CMK (cell line): ENCODE data around the gene LYSMD1.
"Not testable (repeated sequence)": the region's sequence is repeated elsewhere in the genome, so short reads cannot be mapped to it uniquely, and the experiment has no call there.

Experiments
- DNase-seq: peaks from one replicate; pipeline ENCODE4 v3.0.0-alpha.2; 2010; ENCODE audit warnings: low read depth

Gene LYSMD1

DNA sequence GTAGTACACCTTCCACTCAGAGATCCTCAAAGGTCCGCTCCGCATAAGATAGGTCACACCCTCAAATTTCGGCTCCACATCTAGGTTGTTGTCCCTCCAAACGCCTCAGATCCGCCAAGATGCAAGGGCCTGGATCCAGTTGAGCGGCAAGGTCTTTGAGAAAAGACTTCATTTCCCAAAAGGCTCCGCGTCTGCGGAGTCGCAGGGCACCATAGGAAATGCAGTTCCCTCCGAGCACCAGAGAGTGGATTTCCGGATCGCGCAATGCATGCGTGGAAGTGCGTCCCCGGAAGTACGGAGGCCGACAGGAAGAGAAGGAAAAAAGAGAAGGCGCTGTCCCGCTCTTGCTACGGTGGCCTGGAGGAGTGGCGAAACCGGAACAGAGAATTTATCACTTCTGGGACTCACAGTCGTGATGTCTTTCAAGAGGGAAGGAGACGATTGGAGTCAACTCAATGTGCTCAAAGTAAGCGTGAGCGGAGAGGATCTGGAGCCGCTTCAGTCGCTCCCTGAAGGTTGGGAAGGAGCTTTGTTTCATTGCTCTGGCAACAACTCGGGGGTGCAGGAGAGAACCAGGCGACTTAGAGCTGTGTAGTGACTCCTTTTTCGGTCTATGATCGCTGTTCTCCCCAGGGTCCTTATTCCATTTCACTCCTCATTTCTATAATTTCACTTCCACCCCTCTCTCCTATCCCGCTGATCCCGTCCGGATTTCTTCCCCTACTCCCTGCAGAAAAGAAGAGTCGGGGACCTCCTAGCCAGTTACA, at the start of gene LYSMD1, which contains the start of gene SCNM1:
Gene LYSMD1, minus strand, starts transcription at position 165 of the 767 bp plus-strand sequence. CDS start 644 bp downstream, outside the sequence.
Gene SCNM1, plus strand, starts transcription at position 407 of the 767 bp plus-strand sequence. Its CDS starts 9 bp downstream, at position 416.
- DNase-seq: peak; percentile 98

GRCh38 chr1:151213560-151213959, 47.9 kb upstream of the LYSMD1 start:
- no peak for DNase-seq

DNA sequence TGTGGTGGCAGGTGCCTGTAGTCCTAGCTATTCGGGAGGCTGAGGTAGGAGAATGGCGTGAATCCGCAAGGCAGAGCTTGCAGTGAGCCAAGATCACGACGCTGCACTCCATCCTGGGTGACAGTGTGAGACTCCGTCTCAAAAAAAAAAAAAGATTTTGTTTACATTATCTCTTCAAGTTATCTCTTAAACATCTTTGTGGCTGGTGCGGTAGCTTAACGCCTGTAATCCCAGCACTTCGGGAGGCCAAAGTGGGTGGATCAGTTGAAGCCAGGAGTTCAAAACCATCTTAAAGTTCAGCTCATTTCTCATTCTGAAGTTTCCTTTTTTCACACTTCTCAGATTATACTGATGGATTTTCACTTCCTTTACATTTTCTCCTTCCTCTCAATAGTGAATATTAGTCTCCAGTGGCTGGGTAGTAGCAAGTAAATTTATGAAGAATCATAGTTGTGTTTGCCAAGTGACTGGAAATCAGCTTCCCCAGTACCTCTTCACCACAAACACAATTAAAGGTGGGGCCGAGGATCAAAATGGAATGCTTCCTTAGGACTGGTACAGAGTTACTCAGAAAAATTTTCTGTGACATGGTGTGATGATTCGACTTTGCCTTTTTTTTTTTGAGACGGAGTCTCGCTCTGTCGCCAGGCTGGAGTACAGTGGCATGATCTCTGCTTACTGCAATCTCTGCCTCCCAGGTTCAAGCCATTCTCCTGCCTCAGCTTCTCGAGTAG, 46.4 kb upstream of the LYSMD1 start:
- no peak for DNase-seq

DNA sequence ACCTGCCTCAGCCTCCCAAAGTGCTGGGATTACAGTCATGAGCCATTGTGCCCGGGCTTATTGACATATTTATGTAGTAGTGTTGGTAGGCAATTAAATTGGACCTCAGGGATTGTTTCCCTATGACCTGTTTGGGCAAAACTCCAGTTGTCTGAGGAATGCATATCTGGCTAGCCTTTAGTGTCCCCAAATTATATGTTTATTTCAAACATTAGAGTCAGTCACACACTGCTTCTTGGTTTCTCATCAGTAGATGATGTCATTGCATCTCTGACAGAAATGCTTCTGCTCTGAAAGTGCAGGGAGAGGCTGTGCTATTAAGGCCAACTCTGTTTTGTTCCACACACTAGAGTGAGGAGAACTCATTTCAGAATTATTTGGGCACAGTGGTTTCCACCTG, 45.1 kb upstream of the LYSMD1 start:
- DNase-seq: no peak

DNA sequence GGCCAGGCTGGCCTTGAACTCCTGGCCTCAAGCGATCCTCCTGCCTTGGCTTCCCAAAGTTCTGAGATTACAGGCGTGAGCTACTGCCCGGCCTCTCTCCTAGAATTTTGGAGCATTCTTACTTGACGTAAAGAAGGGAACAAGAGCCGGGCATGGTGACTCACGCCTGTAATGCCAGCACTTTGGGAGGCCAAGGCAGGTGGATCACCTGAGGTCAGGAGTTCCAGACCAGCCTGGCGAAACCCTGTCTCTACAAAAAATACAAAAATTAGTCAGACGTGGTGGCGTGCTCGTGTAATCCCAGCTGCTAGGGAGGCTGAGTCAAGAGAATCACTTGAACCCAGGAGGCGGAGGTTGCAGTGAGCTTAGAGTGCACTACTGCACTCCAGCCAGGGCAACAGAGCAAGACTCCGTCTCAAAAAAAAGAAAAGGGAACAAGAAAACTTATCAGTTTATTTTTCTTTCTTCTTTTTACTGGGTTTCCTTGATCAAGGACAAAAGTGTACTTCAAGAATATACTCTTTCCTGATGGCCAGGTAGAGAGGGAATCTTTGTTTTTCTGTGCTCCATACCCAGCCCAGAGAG, 39.8 kb upstream of the LYSMD1 start:
- DNase-seq: not testable (repeated sequence)

DNA sequence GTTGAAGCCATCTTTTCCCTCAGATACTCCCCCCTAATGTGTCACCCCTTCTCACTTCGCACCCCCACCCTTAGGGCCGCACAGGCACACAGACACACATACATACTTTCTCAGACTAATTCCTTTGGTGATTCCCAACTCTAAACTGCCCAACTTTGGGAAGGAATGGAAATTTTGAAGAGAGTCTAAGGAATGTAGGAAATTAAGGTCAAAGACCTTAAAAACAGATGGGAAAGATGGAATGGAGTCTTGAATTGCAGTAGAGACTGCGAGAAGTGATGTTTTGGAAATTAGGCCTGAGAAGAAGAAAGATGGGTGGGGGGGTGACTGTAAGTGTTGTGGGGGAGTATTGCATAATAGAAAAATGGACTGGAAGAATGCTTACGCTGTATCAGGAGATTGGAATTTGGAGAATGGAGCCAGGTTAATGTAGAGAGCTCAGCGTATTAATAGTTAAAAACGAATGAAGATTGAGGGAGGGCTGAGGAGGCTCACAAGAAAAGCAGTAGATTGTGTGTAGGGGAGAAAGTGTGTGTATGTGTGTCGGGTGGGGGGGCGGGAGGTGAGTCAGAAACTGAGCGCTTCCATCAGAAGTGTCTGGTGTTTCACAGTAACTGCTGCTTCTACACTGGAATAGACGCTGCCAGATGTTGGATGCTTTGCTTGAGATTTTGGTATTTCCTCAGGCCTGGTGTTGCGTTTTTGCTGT, 34.3 kb upstream of the LYSMD1 start:
- no peak for DNase-seq

GRCh38 chr1:151198254-151199127, 32.8 kb upstream of the LYSMD1 start, which contains the start of gene PIP5K1A:
TSS of gene PIP5K1A (plus strand) at chr1:151198552. CDS start at chr1:151198997, 445 bp downstream.
- peak; percentile 97 for DNase-seq

DNA sequence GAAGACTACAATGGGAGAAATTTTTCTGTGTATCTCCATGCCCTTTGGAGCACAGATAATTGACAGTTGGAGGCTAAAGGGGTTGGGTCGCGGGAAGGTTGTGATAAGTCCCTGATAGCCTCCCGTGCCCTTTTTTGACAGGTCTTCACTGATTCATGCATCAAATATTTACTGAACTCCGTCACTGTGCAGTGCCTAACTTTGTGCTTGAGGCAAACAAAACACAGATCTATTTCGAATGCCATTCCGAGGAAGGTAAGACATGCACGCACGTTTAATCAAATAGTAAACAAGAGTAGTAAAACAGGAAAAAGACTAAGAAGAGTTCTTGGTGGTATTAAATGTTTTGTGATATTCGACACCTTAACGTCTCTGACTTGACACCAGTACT, 32.2 kb upstream of the LYSMD1 start:
- no peak for DNase-seq

DNA sequence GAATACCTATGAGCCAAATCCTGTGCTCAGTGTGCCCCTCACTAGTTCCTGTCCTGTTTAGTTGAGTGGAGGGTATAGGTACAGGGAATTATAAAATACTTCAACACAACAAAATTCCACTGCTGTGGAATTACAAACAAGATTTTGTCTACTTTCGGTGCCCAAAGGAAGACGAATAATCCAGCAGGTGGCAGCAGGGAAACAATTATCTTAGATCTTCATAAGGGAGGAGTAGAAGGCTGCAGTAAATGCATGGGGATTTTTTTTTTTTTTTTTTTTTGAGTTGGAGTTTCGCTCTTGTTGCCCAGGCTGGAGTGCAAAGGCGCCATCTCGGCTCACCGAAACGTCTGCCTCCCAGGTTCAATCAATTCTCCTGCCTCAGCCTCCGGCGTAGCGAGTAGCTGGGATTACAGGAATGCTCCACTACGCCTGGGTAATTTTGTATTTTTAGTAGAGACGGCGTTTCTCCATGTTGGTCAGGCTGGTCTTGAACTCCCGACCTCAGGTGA, 30.6 kb upstream of the LYSMD1 start:
- DNase-seq: peak; percentile 46

DNA sequence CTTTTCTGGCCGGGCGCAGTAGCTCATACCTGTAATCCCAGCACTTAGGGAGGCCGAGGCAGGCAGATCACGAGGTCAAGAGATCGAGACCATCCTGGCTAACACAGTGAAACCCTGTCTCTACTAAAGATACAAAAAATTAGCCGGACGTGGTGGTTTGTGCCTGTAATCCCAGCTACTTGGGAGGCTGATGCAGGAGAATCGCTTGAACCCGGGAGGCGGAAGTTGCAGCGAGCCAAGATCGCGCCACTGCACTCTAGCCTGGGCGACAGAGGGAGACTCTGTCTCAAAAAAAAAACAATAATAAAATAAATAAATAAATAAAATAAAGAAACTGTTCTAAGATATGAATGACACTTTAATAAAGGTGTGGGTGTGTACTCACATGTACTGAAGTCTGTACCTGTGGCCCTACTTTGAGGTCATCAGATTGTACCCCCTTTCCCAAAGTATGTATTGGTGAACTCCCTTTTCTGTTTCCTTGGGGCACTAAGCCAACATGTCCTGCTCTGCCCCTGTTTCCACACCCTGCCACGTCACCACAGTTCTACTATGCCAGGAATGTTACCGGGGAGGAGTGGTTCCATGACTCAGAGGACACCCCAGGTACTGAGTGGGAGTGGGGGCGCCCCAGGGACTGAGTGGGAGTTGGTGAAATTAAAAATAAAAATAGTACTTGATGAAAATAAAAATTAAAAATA, 29.3 kb upstream of the LYSMD1 start:
- not testable (repeated sequence) for DNase-seq

DNA sequence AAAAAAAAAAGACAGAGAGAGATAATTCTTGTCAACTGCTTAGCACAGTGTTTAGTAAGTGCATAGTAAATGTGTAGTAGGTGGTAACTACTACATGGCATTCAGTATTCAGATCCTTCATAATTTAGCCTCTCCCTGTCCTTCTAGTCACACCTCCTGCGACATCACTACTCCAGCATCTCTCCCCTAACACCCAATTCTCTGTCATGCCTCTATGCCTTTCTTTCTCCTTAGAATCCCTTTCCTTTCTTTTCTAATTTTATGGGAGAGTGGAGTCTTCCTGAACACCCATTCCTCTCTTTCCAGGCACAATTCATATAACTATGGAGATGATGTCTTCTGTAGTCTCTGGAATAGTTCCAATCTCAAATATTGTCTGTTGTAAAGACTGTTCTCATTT, 28.2 kb upstream of the LYSMD1 start:
- DNase-seq: no peak

DNA sequence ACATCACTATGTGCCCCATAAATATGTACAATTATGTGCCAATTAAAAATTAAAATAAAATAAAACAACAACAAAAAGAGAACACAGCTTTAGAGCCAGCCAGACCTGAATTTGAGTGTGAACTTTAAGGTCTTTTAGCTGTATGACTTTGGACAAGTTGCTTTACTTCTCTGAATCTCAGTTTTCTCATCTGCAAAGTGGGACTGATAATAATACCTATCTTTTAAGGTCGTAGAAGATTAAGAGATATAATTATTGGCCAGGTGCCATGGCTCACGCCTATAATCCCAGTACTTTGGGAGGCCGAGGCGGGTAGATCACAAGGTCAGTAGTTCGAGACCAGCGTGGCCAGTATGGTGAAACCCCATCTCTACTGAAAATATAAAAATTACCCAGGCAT, 27.6 kb upstream of the LYSMD1 start:
- no peak for DNase-seq

DNA sequence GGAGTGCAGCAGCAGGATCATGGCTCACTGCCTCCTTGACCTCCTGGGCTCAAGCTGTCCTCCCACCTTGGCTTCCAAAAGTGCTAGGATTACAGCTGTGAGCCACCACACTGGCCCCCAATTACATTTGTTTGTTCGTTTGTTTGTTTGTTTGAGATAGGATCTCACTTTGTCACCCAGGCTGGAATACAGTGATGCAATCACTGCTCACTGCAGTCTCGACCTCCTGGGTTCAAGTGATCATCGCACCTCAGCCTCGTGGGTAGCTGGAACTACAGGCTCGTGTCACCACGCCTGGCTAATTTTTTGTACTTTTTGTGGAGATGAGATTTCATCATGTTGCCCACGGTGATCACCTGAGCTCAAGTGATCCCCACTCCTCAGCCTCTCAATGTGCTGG, 26.3 kb upstream of the LYSMD1 start:
- no peak for DNase-seq

- DNase-seq: peak; percentile 68
Measured at GRCh38 chr1:151189637-151190445, 24.1 kb upstream of the LYSMD1 start, which contains the start of gene VPS72. TSS of gene VPS72 (minus strand) at chr1:151190197. CDS start at chr1:151190121, 76 bp downstream.

DNA sequence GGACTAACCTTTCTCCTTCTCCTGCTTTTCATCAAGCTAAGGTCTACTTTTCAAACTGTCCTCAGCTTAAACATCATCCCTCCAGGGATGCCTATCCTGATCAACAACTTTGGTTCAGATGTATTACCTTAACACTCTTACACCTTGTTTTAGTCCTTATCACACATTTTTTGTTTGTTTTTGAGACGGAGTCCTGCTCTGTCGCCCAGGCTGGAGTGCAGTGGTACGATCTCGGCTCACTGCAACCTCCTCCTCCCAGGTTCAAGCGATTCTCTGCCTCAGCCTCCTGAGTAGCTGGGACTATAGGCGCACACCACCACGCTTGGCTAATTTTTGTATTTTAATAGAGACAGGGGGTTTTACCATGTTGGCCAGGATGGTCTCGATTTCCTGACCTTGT, 23.0 kb upstream of the LYSMD1 start:
- not testable (repeated sequence) for DNase-seq

GRCh38 chr1:151187205-151187604, 21.5 kb upstream of the LYSMD1 start:
- DNase-seq: no peak

- DNase-seq: no peak
Measured at GRCh38 chr1:151184211-151184610, 18.5 kb upstream of the LYSMD1 start.

GRCh38 chr1:151176514-151177045, 10.9 kb upstream of the LYSMD1 start:
- no peak for DNase-seq

DNA sequence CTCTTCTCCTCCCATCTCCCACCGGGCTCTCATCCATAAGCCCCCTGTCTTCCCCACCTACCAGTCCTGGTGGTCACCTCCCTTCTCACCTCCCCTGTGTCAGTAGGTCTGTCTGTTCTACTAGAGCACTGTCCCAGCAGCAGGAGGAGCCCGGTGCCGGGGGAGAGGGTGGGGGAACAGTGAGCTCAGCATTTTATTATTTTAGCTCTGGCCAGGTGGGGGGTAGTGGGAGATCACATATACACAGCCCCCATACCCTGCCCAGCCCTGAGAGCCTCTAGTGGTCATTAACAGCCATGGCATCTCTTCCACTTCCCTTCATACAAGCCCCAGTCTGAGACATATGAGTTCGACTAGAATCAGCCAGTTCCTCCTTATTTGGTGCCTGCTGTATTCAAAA, 10.2 kb upstream of the LYSMD1 start, which contains the start of gene TMOD4:
Gene TMOD4, minus strand, starts transcription at position 119 of the 400 bp plus-strand sequence. CDS start 1,106 bp downstream, outside the sequence.
- no peak for DNase-seq
